ENCODE measurements around the gene SNX14. TPM values are rescaled to one million over a fixed set of nuclear protein-coding genes. Genes with fewer than 3 reads are reported as not detected.
A peak's percentile ranks its signal among the peaks of the same experiment; 100 is the strongest.

The SNX14 gene
- total RNA-seq, 1 donor: 117 TPM

GRCh38 chr6:85464260-85464644, 129.4 kb downstream of the SNX14 start:
- H3K27me3 ChIP-seq (ENCODE audit: insufficient read depth, low read length): no peaks in the 10 kb centered on the region
- peaks cover 79% of the 10 kb centered on the region for H3K79me2 ChIP-seq (ENCODE audit: insufficient read depth, low read length)
- H3K4me3 ChIP-seq (ENCODE audit: insufficient read depth, low read length): peak overlapping the region; percentile 45
- peaks cover 42% of the 10 kb centered on the region for H3K36me3 ChIP-seq (ENCODE audit: insufficient read depth, low read length)
- peak overlapping the region; percentile 72 for H3K4me2 ChIP-seq (ENCODE audit: insufficient read depth, low read length)
- H3K27ac ChIP-seq (ENCODE audit: low read depth, low read length): peak overlapping the region; percentile 100
- H2AFZ ChIP-seq (ENCODE audit: low read length): no peak overlapping the region
- H4K20me1 ChIP-seq (ENCODE audit: insufficient read depth, low read length): no peaks in the 10 kb centered on the region
- DNase-seq (ENCODE audit: insufficient read length, low spot score, missing footprints): peak; percentile 85
- peaks cover 77% of the 10 kb centered on the region for H3K4me1 ChIP-seq (ENCODE audit: insufficient read depth, low read length)
- H3K9me3 ChIP-seq (ENCODE audit: low read depth, low read length): no peaks in the 10 kb centered on the region
- no peak for TF ChIP-seq CTCF (IDR thresholded peaks at IDR 0.05; ENCODE audit: extremely low read depth, low read depth, low read length)

GRCh38 chr6:85463621-85464259, 129.9 kb downstream of the SNX14 start:
- no peak for DNase-seq (ENCODE audit: insufficient read length, low spot score, missing footprints)
- Histone ChIP-seq H4K20me1 (ENCODE audit: insufficient read depth, low read length) (no peaks in the 10 kb centered on the region), H3K79me2 (ENCODE audit: insufficient read depth, low read length) (peaks cover 78% of the 10 kb centered on the region), H3K27ac (ENCODE audit: low read depth, low read length) (peak overlapping the region; percentile 100), H3K9me3 (ENCODE audit: low read depth, low read length) (no peaks in the 10 kb centered on the region), H3K4me1 (ENCODE audit: insufficient read depth, low read length) (peaks cover 76% of the 10 kb centered on the region), H2AFZ (ENCODE audit: low read length) (no peak overlapping the region), H3K36me3 (ENCODE audit: insufficient read depth, low read length) (peaks cover 37% of the 10 kb centered on the region), H3K4me2 (ENCODE audit: insufficient read depth, low read length) (peak overlapping the region; percentile 45), H3K27me3 (ENCODE audit: insufficient read depth, low read length) (no peaks in the 10 kb centered on the region), H3K4me3 (ENCODE audit: insufficient read depth, low read length) (no peak overlapping the region)
- TF ChIP-seq CTCF (IDR thresholded peaks at IDR 0.05; ENCODE audit: extremely low read depth, low read depth, low read length): no peak

- Histone ChIP-seq H3K27me3 (ENCODE audit: insufficient read depth, low read length) (no peaks in the 10 kb centered on the region), H3K36me3 (ENCODE audit: insufficient read depth, low read length) (peaks cover 28% of the 10 kb centered on the region), H3K27ac (ENCODE audit: low read depth, low read length) (peak overlapping the region; percentile 100), H3K4me1 (ENCODE audit: insufficient read depth, low read length) (peaks cover 83% of the 10 kb centered on the region), H3K4me2 (ENCODE audit: insufficient read depth, low read length) (peak overlapping the region; percentile 14), H2AFZ (ENCODE audit: low read length) (no peak overlapping the region), H3K4me3 (ENCODE audit: insufficient read depth, low read length) (no peak overlapping the region), H4K20me1 (ENCODE audit: insufficient read depth, low read length) (peaks cover 2% of the 10 kb centered on the region), H3K9me3 (ENCODE audit: low read depth, low read length) (no peaks in the 10 kb centered on the region), H3K79me2 (ENCODE audit: insufficient read depth, low read length) (peaks cover 78% of the 10 kb centered on the region)
- DNase-seq (ENCODE audit: insufficient read length, low spot score, missing footprints): no peak
- TF ChIP-seq CTCF (IDR thresholded peaks at IDR 0.05; ENCODE audit: extremely low read depth, low read depth, low read length): no peak
Measured at GRCh38 chr6:85462673-85463072, 131.0 kb downstream of the SNX14 start.

GRCh38 chr6:85461798-85462170, 131.9 kb downstream of the SNX14 start:
- no peak for TF ChIP-seq CTCF (IDR thresholded peaks at IDR 0.05; ENCODE audit: extremely low read depth, low read depth, low read length)
- Histone ChIP-seq H3K9me3 (ENCODE audit: low read depth, low read length) (no peaks in the 10 kb centered on the region), H3K27ac (ENCODE audit: low read depth, low read length) (peak overlapping the region; percentile 100), H3K4me3 (ENCODE audit: insufficient read depth, low read length) (no peak overlapping the region), H3K27me3 (ENCODE audit: insufficient read depth, low read length) (no peaks in the 10 kb centered on the region), H4K20me1 (ENCODE audit: insufficient read depth, low read length) (peaks cover 6% of the 10 kb centered on the region), H2AFZ (ENCODE audit: low read length) (no peak overlapping the region), H3K4me1 (ENCODE audit: insufficient read depth, low read length) (peaks cover 92% of the 10 kb centered on the region), H3K36me3 (ENCODE audit: insufficient read depth, low read length) (peaks cover 27% of the 10 kb centered on the region), H3K4me2 (ENCODE audit: insufficient read depth, low read length) (peak overlapping the region; percentile 12), H3K79me2 (ENCODE audit: insufficient read depth, low read length) (peaks cover 79% of the 10 kb centered on the region)
- no peak for DNase-seq (ENCODE audit: insufficient read length, low spot score, missing footprints)
